Jurkat, Clone E6-1 (cell line): ENCODE results near the gene GPX5.

ENCODE experiments used
- DNase-seq: peaks from one replicate; pipeline ENCODE4 v3.0.0-alpha.2; 2011; ENCODE audit warnings: low read depth, low spot score
- H3K4me3 ChIP-seq: 2 replicates; pipeline ENCODE4 v1.5.1; 2011; ENCODE audit warnings: mild to moderate bottlenecking, low read length, control low read depth, moderate library complexity

The GPX5 gene

GRCh38 chr6:28551891-28552666 lies 26.4 kb downstream of the GPX5 start:
- DNase-seq = no peak
- H3K4me3 ChIP-seq = no peak overlapping the region

DNA sequence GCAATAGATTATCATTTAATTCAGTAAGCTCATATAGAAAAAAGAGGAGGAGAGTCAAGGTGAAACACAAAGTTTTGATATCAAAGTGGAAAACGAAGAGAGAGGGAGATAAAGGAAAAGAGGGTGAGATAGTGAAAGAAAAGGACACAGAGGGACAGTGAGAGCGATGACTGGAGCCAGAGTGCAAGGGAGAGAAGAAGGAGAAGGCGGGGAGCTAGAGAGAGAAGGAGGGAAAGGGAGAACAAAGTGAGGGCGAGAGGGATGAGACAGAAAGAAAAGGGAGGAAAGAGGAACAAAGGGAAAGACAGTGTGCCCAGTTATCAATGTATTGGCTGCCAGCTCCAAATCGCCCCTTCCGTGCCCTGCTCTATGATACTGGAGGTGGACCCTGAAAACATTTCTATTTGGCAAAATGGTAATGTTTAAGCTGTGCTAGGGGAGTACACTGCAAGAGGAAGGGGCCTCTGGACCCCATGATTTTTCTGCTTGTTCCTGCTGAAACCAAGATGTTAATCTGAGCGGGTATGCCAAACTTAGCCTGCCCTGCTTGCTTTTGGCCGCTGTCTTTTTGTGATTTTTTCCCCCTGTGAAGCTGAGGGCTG lies 27.8 kb downstream of the GPX5 start:
- H3K4me3 ChIP-seq = no peak overlapping the region
- no peak for DNase-seq

GRCh38 chr6:28553986-28554881 lies 28.6 kb downstream of the GPX5 start:
- H3K4me3 ChIP-seq = no peak overlapping the region

DNA sequence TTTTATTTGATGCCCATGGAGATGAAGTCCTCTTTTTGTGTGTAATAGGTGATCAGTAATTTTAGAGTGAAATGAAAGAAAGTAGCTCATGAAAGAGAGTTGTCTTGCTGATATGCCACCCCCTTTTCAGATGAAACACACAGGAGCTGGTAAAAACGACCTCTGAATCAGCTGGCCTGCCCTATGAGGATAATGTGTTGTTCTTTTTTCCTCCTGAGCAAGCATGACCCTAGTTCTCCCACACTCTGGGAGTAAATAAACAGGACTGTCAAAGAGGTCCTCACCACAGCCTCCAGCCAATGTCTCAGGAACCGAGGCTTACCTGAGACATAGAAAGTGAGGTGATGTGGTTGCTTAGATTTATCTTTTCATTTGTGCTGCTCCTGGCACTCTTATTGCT lies 29.5 kb downstream of the GPX5 start:
- H3K4me3 ChIP-seq = no peak overlapping the region
- DNase-seq = no peak

More at GRCh38 chr6:28553986-28554881, 28.6 kb downstream of the GPX5 start:
- no peak for DNase-seq

GRCh38 chr6:28558629-28559028 lies 32.9 kb downstream of the GPX5 start:
- no peak for DNase-seq
- no peak overlapping the region for H3K4me3 ChIP-seq

DNA sequence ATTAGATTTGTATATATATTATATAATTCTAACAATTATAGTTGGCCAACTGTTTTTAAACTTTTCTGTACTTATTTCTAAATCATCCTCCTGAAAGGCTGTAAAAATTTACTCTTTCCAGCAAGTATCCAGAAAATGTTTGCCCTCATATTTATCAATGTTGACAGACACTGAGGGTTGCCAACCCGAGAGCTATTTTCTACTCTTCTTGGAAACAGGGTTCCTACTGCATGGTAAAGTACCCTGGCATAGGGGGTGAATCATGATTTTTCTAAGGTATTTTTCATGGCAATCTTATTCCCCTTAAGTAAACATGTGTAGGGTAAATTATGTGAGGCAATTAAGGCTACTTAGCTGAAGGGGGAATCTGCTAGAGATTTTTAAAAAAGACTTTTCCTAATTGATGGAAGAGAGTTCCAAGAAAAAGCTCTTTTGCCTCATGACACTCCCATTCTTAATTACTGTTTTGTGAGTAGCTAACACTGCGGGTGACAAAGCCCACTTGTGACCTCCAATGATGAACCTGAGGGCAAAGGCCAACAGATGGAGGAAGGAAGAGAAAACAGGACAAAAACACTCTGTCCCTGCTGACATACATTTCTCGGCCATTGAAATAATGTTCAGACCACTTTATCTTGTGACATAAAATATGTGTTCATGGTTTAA lies 37.9 kb downstream of the GPX5 start:
- DNase-seq = no peak
- H3K4me3 ChIP-seq = no peak overlapping the region

- H3K4me3 ChIP-seq = no peak overlapping the region
- no peak for DNase-seq
These were observed 40.3 kb downstream of the GPX5 start for GRCh38 chr6:28565823-28566526.

- no peak for DNase-seq
- no peak overlapping the region for H3K4me3 ChIP-seq
These were observed 41.0 kb downstream of the GPX5 start for GRCh38 chr6:28566527-28567252.

GRCh38 chr6:28567506-28567905 lies 41.8 kb downstream of the GPX5 start:
- DNase-seq = no peak
- H3K4me3 ChIP-seq = no peak overlapping the region

DNA sequence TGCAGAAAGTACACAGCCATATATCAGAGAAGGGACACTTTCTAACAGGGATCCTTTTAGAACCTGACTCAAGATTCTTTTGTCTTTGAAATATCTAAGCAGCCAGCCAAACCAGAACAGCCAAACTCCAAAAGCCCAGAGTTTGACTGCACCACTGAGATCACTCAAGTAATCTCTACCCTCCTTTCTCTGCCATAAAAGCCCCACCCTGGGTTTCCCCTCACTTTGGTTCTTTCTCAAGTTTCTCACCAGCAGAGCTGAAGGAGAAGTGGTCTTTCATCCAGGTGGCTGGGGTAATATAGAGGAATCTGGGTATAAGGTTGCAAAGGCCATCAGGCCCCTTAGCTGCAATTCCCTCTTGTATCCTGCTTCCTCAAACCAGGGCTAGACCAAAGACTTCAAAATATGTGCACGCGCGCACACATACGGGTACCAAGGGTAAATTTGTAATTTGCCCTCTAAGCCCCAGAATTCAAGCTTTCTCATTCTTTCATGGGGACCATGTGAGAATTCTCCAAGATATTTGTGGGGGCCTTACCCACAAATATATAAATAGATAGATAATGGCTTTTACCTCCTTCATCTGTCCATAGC lies 42.9 kb downstream of the GPX5 start:
- no peak for DNase-seq
- H3K4me3 ChIP-seq = no peak overlapping the region

DNA sequence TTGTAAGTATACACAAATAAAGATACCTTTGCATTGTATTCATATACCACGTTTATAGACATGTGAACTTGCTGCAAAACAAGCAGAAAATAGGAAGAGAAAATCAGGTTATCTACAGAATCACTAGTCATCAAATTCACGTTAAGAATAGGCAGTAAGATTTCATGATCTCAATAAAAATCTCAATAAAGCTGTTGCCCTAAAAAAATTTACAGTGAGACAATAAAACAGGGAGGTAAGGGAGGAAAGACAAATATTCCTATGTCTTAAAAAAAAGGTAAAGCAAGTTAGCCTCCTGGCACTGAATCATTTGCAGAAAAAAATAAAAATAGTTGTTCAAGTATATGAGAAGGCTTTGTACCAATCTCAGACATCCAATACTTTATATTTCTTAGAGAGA lies 44.1 kb downstream of the GPX5 start:
- DNase-seq = no peak
- no peak overlapping the region for H3K4me3 ChIP-seq

GRCh38 chr6:28580475-28580874 lies 54.8 kb downstream of the GPX5 start:
- H3K4me3 ChIP-seq = no peak overlapping the region
- no peak for DNase-seq

DNA sequence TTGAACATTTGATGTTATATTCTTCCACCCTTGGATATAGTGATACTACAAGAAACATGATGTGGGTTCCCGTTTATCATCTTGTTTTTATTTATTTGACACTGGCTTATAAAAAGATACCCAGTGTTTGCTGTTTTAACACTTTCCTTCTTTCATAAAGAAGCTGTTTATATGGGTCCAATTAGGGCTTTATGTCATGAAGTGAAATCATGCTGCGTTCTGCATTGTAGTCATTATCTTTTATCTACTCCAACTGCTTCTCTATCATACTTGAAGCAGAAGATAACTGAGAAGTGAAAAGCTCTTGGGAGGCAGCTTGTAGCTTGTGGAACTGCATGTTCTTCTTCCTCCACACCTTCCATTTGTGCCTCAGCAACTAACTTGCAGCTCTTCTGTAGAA lies 57.8 kb downstream of the GPX5 start:
- DNase-seq = no peak
- H3K4me3 ChIP-seq = no peak overlapping the region
